Neural cell (in vitro differentiated cells): Measurements from ENCODE around the gene MPHOSPH8. TPM values are rescaled to one million over a fixed set of nuclear protein-coding genes. Genes with fewer than 3 reads are reported as not detected.

Source experiments
- H2AFZ ChIP-seq: fragments of 200-600, 300-800 bp; sonication (generic), shearing (Covaris generic); 2 replicates; pipeline ENCODE4 v1.6.0; 2014; ENCODE audit warnings: low read depth, mild to moderate bottlenecking, antibody characterized with exemption, low read length, moderate library complexity
- H3F3A ChIP-seq: fragments of 200-600 bp; shearing (Covaris generic); 2 replicates; pipeline ENCODE4 v1.6.1; 2016; ENCODE audit warnings: mild to moderate bottlenecking, moderate library complexity, mixed read lengths, antibody characterized with exemption, low read length; ENCODE audit not compliant: insufficient read depth, poor library complexity, severe bottlenecking
- H3K27ac ChIP-seq: fragments of 200-600, 300-800 bp; sonication (generic), shearing (Covaris generic); 2 replicates; pipeline ENCODE4 v1.5.1; 2014; ENCODE audit warnings: mild to moderate bottlenecking, low read length, moderate library complexity
- H3K27me3 ChIP-seq: fragments of 300-800, 200-600 bp; sonication (generic), shearing (Covaris generic); 2 replicates; pipeline ENCODE4 v1.6.0; 2014; ENCODE audit warnings: mild to moderate bottlenecking, low read depth, low read length, moderate library complexity; ENCODE audit not compliant: insufficient read depth
- H3K36me3 ChIP-seq: fragments of 300-800, 200-600 bp; sonication (generic), shearing (Covaris generic); 2 replicates; pipeline ENCODE4 v1.5.1; 2014; ENCODE audit warnings: mild to moderate bottlenecking, antibody characterized with exemption, low read length, moderate library complexity; ENCODE audit not compliant: insufficient read depth
- H3K4me2 ChIP-seq: fragments of 300-800, 200-600 bp; sonication (generic), shearing (Covaris generic); 2 replicates; pipeline ENCODE4 v1.6.0; 2014; ENCODE audit warnings: mild to moderate bottlenecking, low read length
- H3K4me3 ChIP-seq: fragments of 300-800, 200-600 bp; sonication (generic), shearing (Covaris generic); 2 replicates; pipeline ENCODE4 v1.5.1; 2014; ENCODE audit warnings: mild to moderate bottlenecking, low read length, moderate library complexity
- H3K79me2 ChIP-seq: fragments of 200-600 bp; shearing (Covaris generic); replicated peaks from 2 replicates; pipeline ENCODE4 v1.6.0; 2014; ENCODE audit warnings: mild to moderate bottlenecking, low read length, moderate library complexity; ENCODE audit not compliant: insufficient read depth
- H3K9ac ChIP-seq: fragments of 300-800, 200-600 bp; sonication (generic), shearing (Covaris generic); 2 replicates; pipeline ENCODE4 v1.6.1; 2016; ENCODE audit warnings: mild to moderate bottlenecking, low read length, mixed read lengths
- H3K9me2 ChIP-seq: fragments of 200-600 bp; shearing (Covaris generic); 2 replicates; pipeline ENCODE4 v1.6.1; 2016; ENCODE audit warnings: mild to moderate bottlenecking, low read length, mixed read lengths; ENCODE audit not compliant: insufficient read depth
- H3K9me3 ChIP-seq: fragments of 200-600, 300-800 bp; sonication (generic), shearing (Covaris generic); 2 replicates; pipeline ENCODE4 v1.6.1; 2016; ENCODE audit warnings: mild to moderate bottlenecking, mixed run types, low read length, moderate library complexity, mixed read lengths
- H4K20me1 ChIP-seq: fragments of 200-600 bp; shearing (Covaris generic); 2 replicates; pipeline ENCODE4 v1.6.1; 2016; ENCODE audit warnings: mild to moderate bottlenecking, mixed run types; ENCODE audit not compliant: insufficient read depth
- CTCF ChIP-seq: fragments of 450-650 bp; IDR thresholded peaks from 2 replicates; pipeline ENCODE4 v1.5.1; 2014; ENCODE audit warnings: antibody characterized with exemption, mild to moderate bottlenecking, moderate library complexity; ENCODE audit not compliant: poor library complexity, severe bottlenecking
- EP300 ChIP-seq: fragments of 450-650 bp; conservative IDR thresholded peaks from 2 replicates; pipeline ENCODE4 v1.6.1; 2014; ENCODE audit warnings: antibody characterized with exemption, mild to moderate bottlenecking, moderate library complexity; ENCODE audit not compliant: poor library complexity, severe bottlenecking
- EZH2 ChIP-seq: fragments of 200-600, 300-800 bp; shearing (Covaris generic), sonication (generic); IDR thresholded peaks from 2 replicates; pipeline ENCODE4 v1.6.1; 2014; ENCODE audit warnings: antibody characterized with exemption, low read length, borderline replicate concordance, mild to moderate bottlenecking; ENCODE audit not compliant: insufficient read depth, poor library complexity, severe bottlenecking
- MXI1 ChIP-seq: fragments of 450-650 bp; conservative IDR thresholded peaks from 2 replicates; pipeline ENCODE4 v1.6.1; 2014; ENCODE audit warnings: antibody characterized with exemption, mild to moderate bottlenecking; ENCODE audit not compliant: poor library complexity, severe bottlenecking
- POLR2AphosphoS5 ChIP-seq: IDR thresholded peaks from 2 replicates; pipeline ENCODE4 v1.6.1; 2012
- RAD21 ChIP-seq: fragments of 450-650 bp; conservative IDR thresholded peaks from 2 replicates; pipeline ENCODE4 v1.6.1; 2014; ENCODE audit warnings: antibody characterized with exemption, mild to moderate bottlenecking, moderate library complexity
- REST ChIP-seq: IDR thresholded peaks from 2 replicates; pipeline ENCODE4 v1.6.1; 2012; ENCODE audit warnings: borderline replicate concordance
- SMC3 ChIP-seq: fragments of 450-650 bp; conservative IDR thresholded peaks from 2 replicates; pipeline ENCODE4 v1.6.1; 2014; ENCODE audit warnings: antibody characterized with exemption, mild to moderate bottlenecking, moderate library complexity; ENCODE audit not compliant: poor library complexity
- TAF1 ChIP-seq: IDR thresholded peaks from 2 replicates; pipeline ENCODE4 v1.6.1; 2012; ENCODE audit warnings: low read depth
- polyA plus RNA-seq: library from polyadenylated mRNA; depleted of rRNA; stranded (reverse); fragments of >200 nt; gene quantifications from 2 replicates; pipeline ENCODE4 v1.2.3, GENCODE V29; 2014

Gene MPHOSPH8
- polyA plus RNA-seq, 1 donor from 2014 or later, result 35.0 TPM

DNA sequence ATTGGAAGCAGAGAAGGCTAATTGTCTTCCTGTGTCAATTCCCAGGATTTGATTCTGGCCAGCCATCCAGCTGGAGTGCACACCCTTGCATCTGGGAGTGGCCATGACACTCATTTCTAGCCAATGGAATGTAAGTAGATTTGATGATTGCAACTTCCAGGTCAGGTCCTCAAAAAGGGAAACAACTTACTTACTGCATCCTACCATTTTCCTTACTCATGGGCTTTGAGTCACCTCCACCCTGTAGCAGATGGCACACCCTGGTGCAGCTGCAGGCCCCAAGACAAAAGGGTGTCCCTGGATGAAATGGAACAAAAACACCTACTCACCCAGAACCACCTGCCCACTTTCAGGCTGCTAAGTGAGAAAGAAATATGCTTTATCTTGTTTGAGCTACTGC lies 27.3 kb upstream of the MPHOSPH8 start:
- Histone ChIP-seq H3K79me2 (no peaks in the 10 kb centered on the region), H4K20me1 (no peaks in the 10 kb centered on the region), H3K4me3 (no peak overlapping the region), H2AFZ (no peak overlapping the region), H3K36me3 (no peaks in the 10 kb centered on the region), H3K27ac (no peak overlapping the region), H3K4me2 (no peak overlapping the region), H3K9ac (no peak overlapping the region), H3K9me3 (no peaks in the 10 kb centered on the region), H3K27me3 (peaks cover 15% of the 10 kb centered on the region), H3F3A (no peaks in the 10 kb centered on the region), H3K9me2 (no peaks in the 10 kb centered on the region)
- TF ChIP-seq RAD21, result no peak
- TF ChIP-seq CTCF, result no peak
- TF ChIP-seq MXI1, result no peak
- TF ChIP-seq POLR2AphosphoS5, result no peak
- TF ChIP-seq TAF1, result no peak
- TF ChIP-seq EZH2, result no peak
- TF ChIP-seq EP300, result no peak

DNA sequence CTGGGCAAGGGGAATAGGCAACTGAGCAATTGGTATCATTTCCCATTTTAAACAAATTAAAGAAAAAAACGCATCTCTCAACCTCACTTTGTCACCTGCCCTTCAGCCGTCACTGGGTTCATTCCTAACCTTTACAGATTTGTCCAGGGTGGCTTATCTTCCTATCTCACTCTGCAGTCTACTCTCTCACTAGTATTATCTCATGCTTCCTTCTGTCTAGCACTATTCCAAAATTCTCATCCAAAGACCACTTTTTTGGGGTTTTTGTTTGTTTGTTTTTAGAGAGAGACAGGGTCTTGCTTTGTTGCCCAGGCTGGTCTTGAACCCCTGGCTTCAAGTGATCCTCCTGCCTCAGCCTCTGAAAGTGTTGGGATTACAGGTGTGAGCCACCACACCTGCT lies 26.7 kb upstream of the MPHOSPH8 start:
- no peaks in the 10 kb centered on the region for H4K20me1 ChIP-seq
- TF ChIP-seq EP300, result no peak
- no peak for TF ChIP-seq CTCF
- no peak for TF ChIP-seq MXI1
- no peak for TF ChIP-seq POLR2AphosphoS5
- no peak for TF ChIP-seq REST
- no peak for TF ChIP-seq TAF1
- no peak for TF ChIP-seq RAD21
- no peak for TF ChIP-seq SMC3
- TF ChIP-seq EZH2, result no peak
- no peak overlapping the region for H3K4me3 ChIP-seq
- no peaks in the 10 kb centered on the region for H3K79me2 ChIP-seq
- no peaks in the 10 kb centered on the region for H3K36me3 ChIP-seq
- H3F3A ChIP-seq, result no peaks in the 10 kb centered on the region
- no peaks in the 10 kb centered on the region for H3K9me3 ChIP-seq
- H3K27me3 ChIP-seq, result peaks cover 11% of the 10 kb centered on the region
- H3K9me2 ChIP-seq, result no peaks in the 10 kb centered on the region
- no peak overlapping the region for H3K4me2 ChIP-seq
- H3K9ac ChIP-seq, result no peak overlapping the region
- H2AFZ ChIP-seq, result no peak overlapping the region
- H3K27ac ChIP-seq, result no peak overlapping the region
